Liver (tissue), 3 donors: ENCODE data around the gene ASXL1.

Source experiments
- ATF3 ChIP-seq: IDR thresholded peaks from 2 replicates; pipeline ENCODE4 v1.6.1; 2016; ENCODE audit warnings: antibody characterized with exemption
- CTCF ChIP-seq: fragments of 150-350 bp; IDR thresholded peaks from 2 replicates; pipeline ENCODE4 v1.5.1; 2017; ENCODE audit warnings: improper control_type of control experiment, low read depth, low read length; ENCODE audit not compliant: missing input control
- EGR1 ChIP-seq, 2 donors: IDR thresholded peaks; 2 replicates each; pipeline ENCODE4 v1.6.1; 2016 to 2018; ENCODE audit warnings: antibody characterized with exemption in 2 of 2, low read depth in 2 of 2
- HNF4A ChIP-seq, 2 donors: conservative IDR thresholded peaks; 2 replicates each; pipeline ENCODE4 v1.6.1; 2016; ENCODE audit warnings: antibody characterized with exemption in 2 of 2, mild to moderate bottlenecking in 2 of 2
- HNF4G ChIP-seq: IDR thresholded peaks from 2 replicates; pipeline ENCODE4 v1.6.1; 2016; ENCODE audit warnings: antibody characterized with exemption
- JUND ChIP-seq, 2 donors: IDR thresholded peaks; 2 replicates each; pipeline ENCODE4 v1.6.1; 2016; ENCODE audit warnings: antibody characterized with exemption in 2 of 2
- RAD21 ChIP-seq, 2 donors: IDR thresholded peaks; 2 replicates each; pipeline ENCODE4 v1.6.1; 2016; ENCODE audit warnings: antibody characterized with exemption in 2 of 2, mild to moderate bottlenecking in 2 of 2
- REST ChIP-seq: IDR thresholded peaks from 2 replicates; pipeline ENCODE4 v1.6.1; 2016; ENCODE audit warnings: antibody characterized with exemption, mild to moderate bottlenecking
- TAF1 ChIP-seq: conservative IDR thresholded peaks from 2 replicates; pipeline ENCODE4 v1.6.1; 2016; ENCODE audit warnings: antibody characterized with exemption, mild to moderate bottlenecking
- YY1 ChIP-seq: IDR thresholded peaks from 2 replicates; pipeline ENCODE4 v1.6.1; 2016; ENCODE audit warnings: antibody characterized with exemption, mild to moderate bottlenecking
- donor health status: healthy.
- donor health status: healthy.

- no peak for TF ChIP-seq CTCF
- no peak for TF ChIP-seq REST
- no peak for TF ChIP-seq YY1
- no peak for TF ChIP-seq EGR1 (IDR thresholded peaks at IDR 0.05; ENCODE audit: low read depth in 2 of 2)
- TF ChIP-seq ATF3: no peak
- TF ChIP-seq JUND (IDR thresholded peaks at IDR 0.05): no peak
- no peak for TF ChIP-seq HNF4G
- TF ChIP-seq HNF4A (conservative IDR thresholded peaks at IDR 0.05): no peak
- TF ChIP-seq RAD21 (IDR thresholded peaks at IDR 0.05): no peak
- no peak for TF ChIP-seq TAF1
Observed at GRCh38 chr20:32315399-32315798, 42.7 kb upstream of the ASXL1 start.
